Mucosa of gallbladder (tissue), 1 donor: ENCODE measurements around the gene IGSF9B. TPM values are rescaled to one million over a fixed set of nuclear protein-coding genes. Genes with fewer than 3 reads are reported as not detected.

Source experiments
- DNase-seq: peaks from one replicate; pipeline ENCODE4 v3.0.0-alpha.2; 2020; ENCODE audit warnings: low spot score
- total RNA-seq: library from RNA; stranded (reverse); gene quantifications from one replicate; pipeline ENCODE4 v1.2.1, GENCODE V29; 2021
- donor health status: DM: no; HTN: no; CAD: no.

Gene IGSF9B
- total RNA-seq, 1 donor from 2014 or later: 30.3 TPM

- DNase-seq: no peak
These were observed 36.4 kb downstream of the IGSF9B start for GRCh38 chr11:133920109-133920990.

GRCh38 chr11:133919330-133920108 is 37.2 kb downstream of the IGSF9B start:
- no peak for DNase-seq

GRCh38 chr11:133918608-133919260 is 38.0 kb downstream of the IGSF9B start:
- DNase-seq: no peak

- no peak for DNase-seq
These were observed 38.7 kb downstream of the IGSF9B start for GRCh38 chr11:133917921-133918607.

- no peak for DNase-seq
These were observed 39.9 kb downstream of the IGSF9B start for GRCh38 chr11:133916784-133917440.

- no peak for DNase-seq
These were observed 43.0 kb downstream of the IGSF9B start for GRCh38 chr11:133913761-133914160.

- DNase-seq: no peak
These were observed 45.6 kb downstream of the IGSF9B start for GRCh38 chr11:133911171-133911570.

- no peak for DNase-seq
These were observed 46.7 kb downstream of the IGSF9B start for GRCh38 chr11:133910101-133910500.

GRCh38 chr11:133908827-133909226 is 47.9 kb downstream of the IGSF9B start:
- DNase-seq: no peak

- no peak for DNase-seq
These were observed 48.9 kb downstream of the IGSF9B start for GRCh38 chr11:133907841-133908241.

GRCh38 chr11:133907216-133907615 is 49.6 kb downstream of the IGSF9B start:
- DNase-seq: no peak

GRCh38 chr11:133906746-133907145 is 50.0 kb downstream of the IGSF9B start:
- no peak for DNase-seq

GRCh38 chr11:133906241-133906640 is 50.5 kb downstream of the IGSF9B start:
- no peak for DNase-seq

GRCh38 chr11:133905677-133906156 is 51.1 kb downstream of the IGSF9B start:
- DNase-seq: no peak

GRCh38 chr11:133904818-133905515 is 51.8 kb downstream of the IGSF9B start:
- DNase-seq: no peak

- DNase-seq: no peak
These were observed 52.6 kb downstream of the IGSF9B start for GRCh38 chr11:133903875-133904817.

- DNase-seq: no peak
These were observed 53.7 kb downstream of the IGSF9B start for GRCh38 chr11:133903056-133903455.

- DNase-seq: no peak
These were observed 54.3 kb downstream of the IGSF9B start for GRCh38 chr11:133902506-133902905.

GRCh38 chr11:133901999-133902398 is 54.8 kb downstream of the IGSF9B start:
- DNase-seq: no peak
